Gastrocnemius medialis (tissue), 4 donors: ENCODE results near the gene PIGH. TPM values are rescaled to one million over a fixed set of nuclear protein-coding genes. Genes with fewer than 3 reads are reported as not detected.

Source experiments
- ATAC-seq, 2 donors: fragments of 150-250 bp; one replicate each; pipeline ENCODE4 v1.9.1; 2016
- DNase-seq, 2 donors: peaks; one replicate each; pipeline ENCODE4 v3.0.0-alpha.2; 2019
- H3K27ac ChIP-seq, 4 donors: fragments of 200-600 bp; sonication (generic); 1 replicate in 1 of 4; 2 replicates in 3 of 4; pipeline ENCODE4 v1.5.1; 2016 to 2018; ENCODE audit warnings: mild to moderate bottlenecking in 2 of 4, moderate library complexity in 1 of 4
- H3K27me3 ChIP-seq, 3 donors: fragments of 200-600 bp; sonication (generic) in 2 of 3; 1 replicate in 1 of 3; 2 replicates in 2 of 3; pipeline versions ENCODE4 v1.5.1 to v1.6.0; 2016 to 2019; ENCODE audit warnings: mild to moderate bottlenecking in 1 of 3, moderate library complexity in 1 of 3
- H3K36me3 ChIP-seq, 2 donors: fragments of 200-600 bp; sonication (generic) in 1 of 2; one replicate each; pipeline ENCODE4 v1.5.1; 2017 to 2018
- H3K4me1 ChIP-seq, 2 donors: fragments of 200-600 bp; sonication (generic) in 1 of 2; one replicate each; pipeline ENCODE4 v1.5.1; 2016 to 2017; ENCODE audit warnings: mild to moderate bottlenecking in 2 of 2
- H3K4me3 ChIP-seq, 4 donors: fragments of 200-600 bp; sonication (generic) in 3 of 4; 1 replicate in 1 of 4; 2 replicates in 3 of 4; pipeline ENCODE4 v1.5.1; 2016 to 2019; ENCODE audit warnings: mild to moderate bottlenecking in 2 of 4
- H3K9me3 ChIP-seq, 3 donors: fragments of 200-600 bp; sonication (generic) in 2 of 3; 1 replicate in 1 of 3; 2 replicates in 2 of 3; pipeline ENCODE4 v1.5.1; 2016 to 2019
- POLR2A ChIP-seq, 2 donors: fragments of 450-650 bp; IDR thresholded peaks; one replicate each; pipeline ENCODE4 v1.6.1; 2017; ENCODE audit warnings: antibody characterized with exemption in 2 of 2, mild to moderate bottlenecking in 2 of 2, moderate library complexity in 2 of 2
- in situ Hi-C, 4 donors: fragments of 200-750 bp; cut with MboI; loops; one replicate each; pipeline versions ENCODE4 v1.15.0 to v1.8.0; 2017; ENCODE audit warnings: low sequenced_read_pairs in 4 of 4
- intact Hi-C: fragments of 100-400 bp; cut with DNase I; formaldehyde crosslinking; loops from one replicate; pipeline ENCODE4 v1.15.1; 2023; ENCODE audit warnings: low total_unique reads
- total RNA-seq, 4 donors: library from RNA; depleted of rRNA; stranded (reverse); fragments of >200 nt; gene quantifications; one replicate each; pipeline versions ENCODE4 v1.1.0 to v1.2.3, GENCODE V29; 2016
- TF ChIP-seq, protein P1 (sequence below), 5 experiments: fragments of 450-650 bp in 3 of 5; fragments of 200-600 bp in 2 of 5; sonication (generic) in 2 of 5; IDR thresholded peaks in 4 of 5; conservative IDR thresholded peaks in 1 of 5; 1 replicate in 4 of 5; 2 replicates in 1 of 5; pipeline ENCODE4 v1.5.1; 2016 to 2019; ENCODE audit warnings: antibody characterized with exemption in 5 of 5, mild to moderate bottlenecking in 3 of 5, moderate library complexity in 3 of 5

Gene PIGH
- total RNA-seq, 4 donors from 2014 or later = 27.8 to 48.5 (median 35.3) TPM

GRCh38 chr14:67582061-67582460 is 18.0 kb downstream of the PIGH start:
- Histone ChIP-seq H3K9me3 (no peaks in the 10 kb centered on the region), H3K4me1 (no peaks in the 10 kb centered on the region), H3K4me3 (no peak overlapping the region), H3K27me3 (no peaks in the 10 kb centered on the region), H3K27ac (no peak overlapping the region), H3K36me3 (no peaks in the 10 kb centered on the region)
- intact Hi-C loops (no loop called here), in situ Hi-C loops (loop anchor here in 3 of 4 donors (5.0 to 10.0 kb wide), 2 partner anchors 120 to 123 kb away; partner anchors contain the start of gene RDH12 (in 3 of the 3))
- DNase-seq (no peak), ATAC-seq (no peak)
- no peak for TF ChIP-seq POLR2A (IDR thresholded peaks at IDR 0.05)
- TF ChIP-seq, protein P1, sequence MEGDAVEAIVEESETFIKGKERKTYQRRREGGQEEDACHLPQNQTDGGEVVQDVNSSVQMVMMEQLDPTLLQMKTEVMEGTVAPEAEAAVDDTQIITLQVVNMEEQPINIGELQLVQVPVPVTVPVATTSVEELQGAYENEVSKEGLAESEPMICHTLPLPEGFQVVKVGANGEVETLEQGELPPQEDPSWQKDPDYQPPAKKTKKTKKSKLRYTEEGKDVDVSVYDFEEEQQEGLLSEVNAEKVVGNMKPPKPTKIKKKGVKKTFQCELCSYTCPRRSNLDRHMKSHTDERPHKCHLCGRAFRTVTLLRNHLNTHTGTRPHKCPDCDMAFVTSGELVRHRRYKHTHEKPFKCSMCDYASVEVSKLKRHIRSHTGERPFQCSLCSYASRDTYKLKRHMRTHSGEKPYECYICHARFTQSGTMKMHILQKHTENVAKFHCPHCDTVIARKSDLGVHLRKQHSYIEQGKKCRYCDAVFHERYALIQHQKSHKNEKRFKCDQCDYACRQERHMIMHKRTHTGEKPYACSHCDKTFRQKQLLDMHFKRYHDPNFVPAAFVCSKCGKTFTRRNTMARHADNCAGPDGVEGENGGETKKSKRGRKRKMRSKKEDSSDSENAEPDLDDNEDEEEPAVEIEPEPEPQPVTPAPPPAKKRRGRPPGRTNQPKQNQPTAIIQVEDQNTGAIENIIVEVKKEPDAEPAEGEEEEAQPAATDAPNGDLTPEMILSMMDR (IDR thresholded peaks at IDR 0.05 in 4 of 5, conservative IDR thresholded peaks at IDR 0.05 in 1 of 5) = no peak

DNA sequence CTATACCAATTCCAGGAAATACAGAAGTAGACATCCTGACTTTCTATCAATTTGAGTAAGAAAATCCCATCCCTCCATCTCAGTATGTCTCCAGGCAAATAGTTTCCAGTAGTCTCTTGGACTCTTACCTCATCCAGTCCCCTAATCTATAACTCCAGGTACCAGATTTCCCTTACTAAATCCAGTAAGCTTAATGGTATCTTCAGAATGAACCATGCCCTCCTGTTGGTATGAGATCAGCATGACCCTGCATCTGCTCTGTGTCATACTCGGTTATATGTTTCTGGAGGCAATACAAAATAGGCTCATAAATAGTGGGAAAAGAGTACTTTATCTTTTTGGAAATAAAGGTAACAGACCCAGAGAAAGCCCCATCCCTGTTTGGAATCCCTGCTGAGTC is 18.4 kb downstream of the PIGH start:
- Histone ChIP-seq H3K4me1 (no peaks in the 10 kb centered on the region), H3K9me3 (no peaks in the 10 kb centered on the region), H3K27me3 (no peaks in the 10 kb centered on the region), H3K36me3 (no peaks in the 10 kb centered on the region), H3K4me3 (no peak overlapping the region), H3K27ac (no peak overlapping the region)
- ATAC-seq (no peak), DNase-seq (no peak)
- TF ChIP-seq POLR2A (IDR thresholded peaks at IDR 0.05) = no peak
- TF ChIP-seq, protein P1 (IDR thresholded peaks at IDR 0.05 in 4 of 5, conservative IDR thresholded peaks at IDR 0.05 in 1 of 5) = no peak
- intact Hi-C loops (no loop called here), in situ Hi-C loops (loop anchor here in 3 of 4 donors (5.0 to 10.0 kb wide), 2 partner anchors 121 to 123 kb away; partner anchors contain the start of gene RDH12 (in 3 of the 3))

DNA sequence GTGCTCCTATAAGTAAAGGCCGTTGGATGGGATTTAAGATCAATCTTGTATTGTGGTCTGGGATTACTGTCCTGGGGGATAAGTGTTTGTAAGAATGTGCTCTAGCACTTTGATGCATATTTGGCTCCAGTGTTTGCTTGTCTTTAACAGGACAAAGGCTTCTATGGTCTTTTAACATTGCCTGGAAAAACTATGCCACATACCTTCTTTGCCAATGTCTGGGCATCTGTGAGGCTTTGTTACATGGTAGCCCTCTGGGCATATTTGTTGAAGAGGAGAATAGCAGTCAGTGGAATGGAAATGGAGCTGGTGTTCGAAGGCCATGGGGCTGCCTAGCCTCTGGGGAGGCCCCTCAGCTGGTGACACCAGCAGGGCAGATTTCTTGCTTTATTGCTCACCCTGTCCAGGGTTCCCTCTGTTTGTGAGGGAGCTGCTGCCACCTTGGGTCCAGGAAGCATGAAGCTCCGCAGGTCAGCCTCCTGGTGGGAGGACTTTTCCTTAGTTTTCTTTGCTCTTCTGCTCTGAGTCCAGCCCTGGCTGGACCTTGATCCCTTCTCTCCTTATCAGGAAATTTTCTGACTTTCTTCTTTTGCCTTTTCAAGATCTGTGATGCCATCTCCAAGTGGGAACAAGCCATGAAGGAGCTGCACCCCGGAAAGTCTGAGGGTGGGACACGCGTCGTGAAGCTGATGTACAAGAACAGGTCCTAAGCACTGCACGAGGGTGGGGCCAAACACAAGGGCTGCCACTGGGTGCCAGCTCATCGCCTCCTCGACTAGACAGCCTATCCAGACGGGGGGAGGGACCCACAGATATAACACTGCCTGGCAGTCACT is 19.5 kb downstream of the PIGH start:
- Histone ChIP-seq H3K27ac (no peak overlapping the region), H3K4me3 (no peak overlapping the region), H3K4me1 (no peaks in the 10 kb centered on the region), H3K9me3 (no peaks in the 10 kb centered on the region), H3K27me3 (no peaks in the 10 kb centered on the region), H3K36me3 (no peaks in the 10 kb centered on the region)
- DNase-seq (no peak), ATAC-seq (no peak)
- intact Hi-C loops = no loop called here
- in situ Hi-C loops = loop anchor here in 3 of 4 donors (5.0 to 10.0 kb wide), 2 partner anchors 122 to 124 kb away; partner anchors contain the start of gene RDH12 (in 3 of the 3)
- no peak for TF ChIP-seq POLR2A (IDR thresholded peaks at IDR 0.05)
- TF ChIP-seq, protein P1 (IDR thresholded peaks at IDR 0.05 in 4 of 5, conservative IDR thresholded peaks at IDR 0.05 in 1 of 5) = no peak

GRCh38 chr14:67579636-67580035 is 20.4 kb downstream of the PIGH start:
- Histone ChIP-seq H3K4me1 (no peaks in the 10 kb centered on the region), H3K27ac (no peak overlapping the region), H3K36me3 (no peaks in the 10 kb centered on the region), H3K4me3 (no peak overlapping the region), H3K9me3 (no peaks in the 10 kb centered on the region), H3K27me3 (no peaks in the 10 kb centered on the region)
- no peak for DNase-seq
- ATAC-seq = no peak
- in situ Hi-C loops (loop anchor here in 3 of 4 donors (5.0 to 10.0 kb wide), 3 partner anchors 123 to 155 kb away; partner anchors contain the start of gene RDH12 (in 3 of the 3)), intact Hi-C loops (no loop called here)
- TF ChIP-seq POLR2A (IDR thresholded peaks at IDR 0.05) = no peak
- TF ChIP-seq, protein P1 (IDR thresholded peaks at IDR 0.05 in 4 of 5, conservative IDR thresholded peaks at IDR 0.05 in 1 of 5) = no peak
